GM23338 (cell line): ENCODE results near the gene SMTNL2. TPM values are rescaled to one million over a fixed set of nuclear protein-coding genes. Genes with fewer than 3 reads are reported as not detected.

Experiments used
- ATAC-seq: fragments of 200-7000 bp; cut with Tn5 transposase; 3 replicates; pipeline ENCODE4 v1.9.1; 2020
- DNase-seq: peaks from one replicate; pipeline ENCODE4 v3.0.0-alpha.2; 2015; ENCODE audit warnings: low spot score
- H2AFZ ChIP-seq: fragments of 200-600 bp; sonication (generic); 2 replicates; pipeline ENCODE4 v1.8.0; 2016; ENCODE audit warnings: antibody characterized with exemption, mild to moderate bottlenecking, moderate library complexity
- H3F3A ChIP-seq: fragments of 200-600 bp; sonication (generic); replicated peaks from 2 replicates; pipeline ENCODE4 v1.8.0; 2017; ENCODE audit warnings: antibody characterized with exemption, mixed run types, low read depth
- H3K27ac ChIP-seq: fragments of 200-600 bp; sonication (generic); 2 replicates; pipeline ENCODE4 v1.6.1; 2016; ENCODE audit warnings: low read depth
- H3K27me3 ChIP-seq: fragments of 200-600 bp; sonication (generic); 2 replicates; pipeline ENCODE4 v1.8.0; 2016; ENCODE audit warnings: mild to moderate bottlenecking, mixed run types, moderate library complexity; ENCODE audit not compliant: insufficient read depth
- H3K36me3 ChIP-seq: fragments of 200-600 bp; sonication (generic); 2 replicates; pipeline ENCODE4 v1.8.0; 2016; ENCODE audit warnings: mild to moderate bottlenecking; ENCODE audit not compliant: insufficient read depth
- H3K4me1 ChIP-seq: fragments of 200-600 bp; sonication (generic); 2 replicates; pipeline ENCODE4 v1.8.0; 2016; ENCODE audit warnings: mild to moderate bottlenecking, moderate library complexity; ENCODE audit not compliant: insufficient read depth
- H3K4me2 ChIP-seq: fragments of 200-600 bp; sonication (generic); 2 replicates; pipeline ENCODE4 v1.7.1; 2017; ENCODE audit warnings: mixed run types
- H3K4me3 ChIP-seq: fragments of 200-600 bp; sonication (generic); 2 replicates; pipeline ENCODE4 v1.6.1; 2016; ENCODE audit warnings: mixed run types
- H3K79me2 ChIP-seq: fragments of 200-600 bp; sonication (generic); replicated peaks from 2 replicates; pipeline ENCODE4 v1.8.0; 2017; ENCODE audit warnings: mild to moderate bottlenecking; ENCODE audit not compliant: insufficient read depth
- H3K9me2 ChIP-seq: fragments of 200-600 bp; sonication (generic); 2 replicates; pipeline ENCODE4 v1.8.0; 2017; ENCODE audit not compliant: insufficient read depth
- H4K20me1 ChIP-seq: fragments of 200-600 bp; sonication (generic); replicated peaks from 2 replicates; pipeline ENCODE4 v1.8.0; 2017; ENCODE audit warnings: mild to moderate bottlenecking; ENCODE audit not compliant: insufficient read depth
- H3K27ac Mint-ChIP-seq: 2 replicates; pipeline ENCODE4 v1.8.0; 2020; ENCODE audit warnings: inconsistent platforms, mild to moderate bottlenecking, moderate library complexity, mixed read lengths
- H3K27me3 Mint-ChIP-seq: 3 replicates; pipeline ENCODE4 v1.8.0; 2022; ENCODE audit warnings: low read depth, mild to moderate bottlenecking, moderate library complexity, mixed read lengths, inconsistent platforms; ENCODE audit not compliant: insufficient read depth, poor library complexity
- H3K36me3 Mint-ChIP-seq: 3 replicates; pipeline ENCODE4 v1.8.0; 2021; ENCODE audit warnings: low read depth, mild to moderate bottlenecking, inconsistent platforms, moderate library complexity, mixed read lengths
- H3K4me1 Mint-ChIP-seq: 3 replicates; pipeline ENCODE4 v1.8.0; 2020; ENCODE audit warnings: mild to moderate bottlenecking, inconsistent platforms, mixed read lengths
- H3K4me3 Mint-ChIP-seq: 3 replicates; pipeline ENCODE4 v1.8.0; 2021; ENCODE audit warnings: moderate library complexity, mild to moderate bottlenecking, inconsistent platforms, mixed read lengths
- H3K9me3 Mint-ChIP-seq: 3 replicates; pipeline ENCODE4 v1.8.0; 2020; ENCODE audit warnings: moderate library complexity, mild to moderate bottlenecking, inconsistent platforms, mixed read lengths
- CREB1 ChIP-seq: fragments of 250-450 bp; sonication (Bioruptor Pico); IDR thresholded peaks from 2 replicates; pipeline ENCODE4 v1.5.0; 2020; ENCODE audit warnings: low read depth, mild to moderate bottlenecking, moderate library complexity
- CTCF ChIP-seq, 2 experiments: fragments of 200-600 bp in 1 of 2; sonication (generic) in 1 of 2; conservative IDR thresholded peaks; 2 replicates each; pipeline versions ENCODE4 v1.5.1 to v1.6.1; 2016 to 2017; ENCODE audit warnings: antibody characterized with exemption in 2 of 2, low read depth in 2 of 2, mild to moderate bottlenecking in 2 of 2, moderate library complexity in 1 of 2
- ETS1 ChIP-seq: IDR thresholded peaks from 2 replicates; pipeline ENCODE4 v1.6.1; 2016; ENCODE audit warnings: antibody characterized with exemption
- EZH2 ChIP-seq: fragments of 200-600 bp; sonication (generic); IDR thresholded peaks from one replicate; pipeline ENCODE4 v1.8.0; 2017; ENCODE audit warnings: antibody characterized with exemption, mild to moderate bottlenecking, low read depth; ENCODE audit not compliant: unreplicated experiment
- EZH2phosphoT487 ChIP-seq: fragments of 200-600 bp; sonication (generic); IDR thresholded peaks from one replicate; pipeline ENCODE4 v1.8.1; 2018; ENCODE audit warnings: antibody characterized with exemption; ENCODE audit not compliant: unreplicated experiment
- JUNB ChIP-seq: IDR thresholded peaks from one replicate; pipeline ENCODE4 v1.6.1; 2016; ENCODE audit warnings: antibody characterized with exemption; ENCODE audit not compliant: unreplicated experiment
- NANOG ChIP-seq: IDR thresholded peaks from 2 replicates; pipeline ENCODE4 v1.6.1; 2016; ENCODE audit warnings: antibody characterized with exemption, borderline replicate concordance
- POLR2AphosphoS5 ChIP-seq: IDR thresholded peaks from 2 replicates; pipeline ENCODE4 v1.6.1; 2016; ENCODE audit warnings: antibody characterized with exemption, low read depth
- REST ChIP-seq: IDR thresholded peaks from one replicate; pipeline ENCODE4 v1.6.1; 2018; ENCODE audit warnings: antibody characterized with exemption; ENCODE audit not compliant: unreplicated experiment
- STAT1 ChIP-seq: IDR thresholded peaks from one replicate; pipeline ENCODE4 v1.6.1; 2016; ENCODE audit warnings: antibody characterized with exemption; ENCODE audit not compliant: unreplicated experiment
- ZNF114 ChIP-seq: fragments of 250-450 bp; sonication (Bioruptor Pico); IDR thresholded peaks from 2 replicates; pipeline ENCODE4 v1.5.0; 2020; ENCODE audit warnings: mild to moderate bottlenecking, moderate library complexity
- ZNF331 ChIP-seq: fragments of 250-450 bp; sonication (Bioruptor Pico); IDR thresholded peaks from 2 replicates; pipeline ENCODE4 v1.5.0; 2020; ENCODE audit warnings: low read depth, mild to moderate bottlenecking, moderate library complexity
- ZNF462 ChIP-seq: fragments of 250-450 bp; sonication (Bioruptor Pico); IDR thresholded peaks from 2 replicates; pipeline ENCODE4 v1.5.0; 2020; ENCODE audit warnings: mild to moderate bottlenecking, moderate library complexity
- polyA plus RNA-seq: library from polyadenylated mRNA; unstranded; fragments of >200 nt; fragmentation: Nextera tagmentation; extraction: Ambion mirVana; gene quantifications from 2 replicates; pipeline ENCODE4 v1.2.1, GENCODE V29; 2016
- total RNA-seq: library from RNA; depleted of rRNA; stranded (reverse); fragments of >200 nt; shearing (Covaris generic); gene quantifications from 2 replicates; pipeline ENCODE4 v1.2.3, GENCODE V29; 2014

Gene SMTNL2
- total and polyA plus RNA-seq, 2 experiments from 2014 or later, result 1.3 to 4.3 TPM

GRCh38 chr17:4573115-4573514 is 11.2 kb upstream of the SMTNL2 start:
- no peaks in the 10 kb centered on the region for H4K20me1 ChIP-seq
- Mint-ChIP-seq H3K27ac (no peak overlapping the region), H3K36me3 (peaks cover 3% of the 10 kb centered on the region; the same call in 1 of the 3 replicates), H3K4me1 (peaks cover 40% of the 10 kb centered on the region), H3K4me3 (no peak overlapping the region), H3K9me3 (peaks cover 5% of the 10 kb centered on the region; the same call in 2 of the 3 replicates), H3K27me3 (peaks cover 6% of the 10 kb centered on the region)
- H3K36me3 ChIP-seq, result no peaks in the 10 kb centered on the region
- no peaks in the 10 kb centered on the region for H3F3A ChIP-seq
- no peak overlapping the region for H3K4me2 ChIP-seq
- no peak overlapping the region for H3K27ac ChIP-seq
- no peaks in the 10 kb centered on the region for H3K9me2 ChIP-seq
- no peak overlapping the region for H2AFZ ChIP-seq
- TF ChIP-seq ZNF331, result no peak
- TF ChIP-seq POLR2AphosphoS5, result no peak
- no peak for TF ChIP-seq REST
- no peak for TF ChIP-seq EZH2phosphoT487
- TF ChIP-seq NANOG, result no peak
- no peak for TF ChIP-seq STAT1
- TF ChIP-seq CREB1, result no peak
- TF ChIP-seq ZNF462, result no peak
- no peak for TF ChIP-seq ZNF114 (CRISPR knock-in tag)
- TF ChIP-seq CTCF (conservative IDR thresholded peaks at IDR 0.05; ENCODE audit: low read depth in 2 of 2), result no peak
- TF ChIP-seq JUNB, result no peak
- no peak for TF ChIP-seq EZH2
- no peak for TF ChIP-seq ETS1
- no peaks in the 10 kb centered on the region for H3K27me3 ChIP-seq
- H3K4me1 ChIP-seq, result peaks cover 22% of the 10 kb centered on the region
- no peak overlapping the region for H3K4me3 ChIP-seq
- no peak for ATAC-seq
- no peaks in the 10 kb centered on the region for H3K79me2 ChIP-seq
- DNase-seq, result no peak
